Measurements from ENCODE around the gene DENND4B.
A peak's percentile ranks its signal among the peaks of the same experiment; 100 is the strongest.

The DENND4B gene

GRCh38 chr1:153882296-153882912 is 64.1 kb downstream of the DENND4B start:
- DNase-seq (ENCODE audit: low spot score) = no peak

DNA sequence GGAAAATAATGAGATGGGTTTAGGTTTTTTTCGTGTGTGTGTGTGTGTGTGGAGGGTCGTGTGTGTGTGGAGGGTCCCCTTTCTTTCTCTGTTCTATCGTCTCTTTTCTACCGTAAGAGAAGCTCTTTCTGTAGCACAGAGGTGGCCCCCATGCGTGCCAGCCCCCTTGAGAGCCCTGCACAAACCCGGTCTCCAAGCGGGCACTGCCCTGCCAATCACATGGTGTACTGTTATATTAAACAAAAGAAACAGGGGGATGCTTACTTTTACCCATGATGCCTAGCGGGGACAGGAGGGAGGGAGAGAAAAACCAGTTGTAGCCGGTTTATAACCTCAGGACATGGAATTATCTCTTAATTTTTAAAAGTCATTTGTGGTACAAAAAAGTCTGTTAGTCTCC is 64.8 kb downstream of the DENND4B start:
- DNase-seq (ENCODE audit: low spot score) = no peak

GRCh38 chr1:153880962-153881361 is 65.6 kb downstream of the DENND4B start:
- DNase-seq (ENCODE audit: low spot score) = peak; percentile 7

GRCh38 chr1:153880024-153880423 is 66.5 kb downstream of the DENND4B start:
- no peak for DNase-seq (ENCODE audit: low spot score)

Data from CD4-positive, alpha-beta T cell treated with Interleukin-15 for 4 hours (primary cell).